ENCODE results near the gene UNC119B.

Gene UNC119B

GRCh38 chr12:120719072-120719471 lies 8.8 kb downstream of the UNC119B start:
- POLR2A ChIA-PET, result interaction anchor here (0.6 to 1.8 kb wide), 2 partner anchors 8 to 236 kb away, joined by 3 to 10 read pairs; partner anchors contain the start of gene UNC119B
- TF ChIP-seq CTCF (IDR thresholded peaks at IDR 0.05; ENCODE audit: insufficient read depth, low read length, missing control alignments), result no peak
- no peak for DNase-seq (ENCODE audit: low read depth, low spot score)
- CTCF ChIA-PET, result no interaction called here
- no peak overlapping the region for H3K4me3 ChIP-seq (ENCODE audit: low read depth, low read length)

- no peak overlapping the region for H3K4me3 ChIP-seq (ENCODE audit: low read depth, low read length)
- no peak for DNase-seq (ENCODE audit: low read depth, low spot score)
- CTCF ChIA-PET, result interaction anchor here (1.3 to 2.3 kb wide), 4 partner anchors 9 to 418 kb away, joined by 3 to 23 read pairs (median 8); partner anchors contain the start of genes SIRT4 and UNC119B
- POLR2A ChIA-PET, result interaction anchor here (0.6 to 1.8 kb wide), 2 partner anchors 9 to 236 kb away, joined by 3 to 10 read pairs; partner anchors contain the start of gene UNC119B
- TF ChIP-seq CTCF (IDR thresholded peaks at IDR 0.05; ENCODE audit: insufficient read depth, low read length, missing control alignments), result no peak
These were observed 9.4 kb downstream of the UNC119B start for GRCh38 chr12:120719496-120720233.

- POLR2A ChIA-PET, result interaction anchor here (0.6 to 1.8 kb wide), 2 partner anchors 9 to 25 kb away, joined by 4 to 10 read pairs; partner anchors contain the start of gene UNC119B
These were observed 10.2 kb downstream of the UNC119B start for GRCh38 chr12:120720234-120720986.

DNA sequence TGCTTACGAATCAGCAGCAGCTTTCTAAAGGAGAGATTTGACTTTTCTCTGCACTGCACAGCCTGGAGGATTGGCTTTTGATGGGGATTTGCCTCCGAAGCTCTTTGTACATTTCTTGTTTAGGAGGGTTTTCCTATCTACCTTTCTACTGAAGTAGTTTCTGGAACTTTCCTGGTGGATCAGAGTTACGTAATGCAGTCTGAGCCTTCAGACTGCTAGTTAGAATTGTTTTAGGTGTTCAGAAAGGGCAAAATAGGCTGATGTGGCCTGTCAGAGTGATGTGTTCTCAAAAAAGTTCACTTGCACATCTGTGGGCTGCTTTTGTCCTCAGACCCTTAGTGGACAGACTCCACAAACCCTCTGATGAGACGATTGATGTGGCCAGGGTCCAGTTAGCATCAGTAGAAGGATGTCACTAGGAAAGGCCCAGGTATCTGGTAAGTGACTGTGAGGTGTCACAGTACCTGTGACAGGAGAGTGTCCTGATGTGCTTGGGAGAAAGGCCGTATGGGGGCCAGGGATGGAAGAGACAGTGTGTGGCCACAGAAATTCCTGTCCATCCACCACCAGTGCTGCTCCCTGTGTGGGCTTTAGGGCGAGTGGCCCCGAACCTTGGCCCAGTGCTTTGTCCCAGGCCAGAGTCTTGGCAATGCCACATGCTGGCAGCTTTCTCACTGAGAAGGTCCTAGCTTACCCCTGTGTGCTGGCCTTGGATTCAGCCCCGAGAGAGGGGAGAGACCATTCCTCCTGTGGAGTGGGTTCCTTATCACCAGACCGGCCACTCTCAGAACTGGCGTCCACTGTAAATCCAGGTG lies 10.9 kb downstream of the UNC119B start:
- POLR2A ChIA-PET, result interaction anchor here (0.6 to 1.8 kb wide), 3 partner anchors 10 to 25 kb away, joined by 3 to 10 read pairs (median 4); partner anchors contain the start of gene UNC119B
- no peak for DNase-seq (ENCODE audit: low read depth, low spot score)
- no peak overlapping the region for H3K4me3 ChIP-seq (ENCODE audit: low read depth, low read length)
- CTCF ChIA-PET, result interaction anchor here (1.3 to 2.3 kb wide), 6 partner anchors 10 to 419 kb away, joined by 3 to 23 read pairs (median 6); partner anchors contain the start of genes SIRT4 and UNC119B
- TF ChIP-seq CTCF (IDR thresholded peaks at IDR 0.05; ENCODE audit: insufficient read depth, low read length, missing control alignments), result no peak

More at GRCh38 chr12:120720234-120720986, 10.2 kb downstream of the UNC119B start:
- CTCF ChIA-PET, result interaction anchor here (1.3 to 2.3 kb wide), 5 partner anchors 9 to 418 kb away, joined by 3 to 23 read pairs (median 7); partner anchors contain the start of genes SIRT4 and UNC119B
- DNase-seq (ENCODE audit: low read depth, low spot score), result peak; percentile 21
- no peak overlapping the region for H3K4me3 ChIP-seq (ENCODE audit: low read depth, low read length)
- TF ChIP-seq CTCF (IDR thresholded peaks at IDR 0.05; ENCODE audit: insufficient read depth, low read length, missing control alignments), result no peak

- ChIA-PET CTCF (interaction anchor here (1.4 to 1.5 kb wide), 2 partner anchors 72 to 140 kb away, joined by 3 to 7 read pairs; no protein-coding TSS in a partner anchor), POLR2A (interaction anchor here (1.6 kb wide), 1 partner anchor 13 kb away, joined by 3 read pairs; no protein-coding TSS in a partner anchor)
- H3K4me3 ChIP-seq (ENCODE audit: low read depth, low read length), result no peak overlapping the region
- TF ChIP-seq CTCF (IDR thresholded peaks at IDR 0.05; ENCODE audit: insufficient read depth, low read length, missing control alignments), result no peak
- no peak for DNase-seq (ENCODE audit: low read depth, low spot score)
These were observed 11.6 kb downstream of the UNC119B start for GRCh38 chr12:120721866-120722265.
